Activated T-helper 1 cell treated with Interleukin-2 at 50 U/mL for 16 hours (primary cell): ENCODE measurements around the gene COL2A1.
A peak's percentile ranks its signal among the peaks of the same experiment; 100 is the strongest.
"Not testable (repeated sequence)": the region's sequence is repeated elsewhere in the genome, so short reads cannot be mapped to it uniquely, and the experiment has no call there.

ENCODE experiments used
- DNase-seq: peaks from one replicate; pipeline ENCODE4 v3.0.0-alpha.2; 2020; ENCODE audit warnings: low read depth

The COL2A1 gene

GRCh38 chr12:47975036-47975620 lies 29.1 kb downstream of the COL2A1 start:
- no peak for DNase-seq

- DNase-seq, result no peak
Measured at GRCh38 chr12:47973870-47974269, 30.4 kb downstream of the COL2A1 start.

- no peak for DNase-seq
Measured at GRCh38 chr12:47972895-47973294, 31.4 kb downstream of the COL2A1 start.

GRCh38 chr12:47970843-47971242 lies 33.4 kb downstream of the COL2A1 start:
- DNase-seq, result no peak

- DNase-seq, result no peak
Measured at GRCh38 chr12:47969845-47970244, 34.4 kb downstream of the COL2A1 start.

- DNase-seq, result no peak
Measured at GRCh38 chr12:47967461-47968321, 36.6 kb downstream of the COL2A1 start.

- DNase-seq, result no peak
Measured at GRCh38 chr12:47965581-47965980, 38.7 kb downstream of the COL2A1 start.

GRCh38 chr12:47964106-47964728 lies 40.1 kb downstream of the COL2A1 start:
- no peak for DNase-seq

GRCh38 chr12:47963340-47964040 lies 40.8 kb downstream of the COL2A1 start, which contains the start of gene TMEM106C:
TMEM106C (plus strand) TSS chr12:47963596; CDS start chr12:47964237, 641 bp downstream.
- peak; percentile 89 for DNase-seq

GRCh38 chr12:47962198-47962597 lies 42.1 kb downstream of the COL2A1 start:
- no peak for DNase-seq

GRCh38 chr12:47957671-47958070 lies 46.6 kb downstream of the COL2A1 start:
- DNase-seq, result not testable (repeated sequence)

GRCh38 chr12:47955059-47955458 lies 49.2 kb downstream of the COL2A1 start:
- DNase-seq, result no peak

GRCh38 chr12:47954467-47955045 lies 49.7 kb downstream of the COL2A1 start:
- no peak for DNase-seq

- DNase-seq, result no peak
Measured at GRCh38 chr12:47954058-47954457, 50.2 kb downstream of the COL2A1 start.

- no peak for DNase-seq
Measured at GRCh38 chr12:47950856-47951468, 53.3 kb downstream of the COL2A1 start.

- no peak for DNase-seq
Measured at GRCh38 chr12:47949441-47950341, 54.6 kb downstream of the COL2A1 start.

GRCh38 chr12:47947341-47947740 lies 56.9 kb downstream of the COL2A1 start:
- DNase-seq, result no peak

GRCh38 chr12:47946413-47947323 lies 57.6 kb downstream of the COL2A1 start:
- no peak for DNase-seq

GRCh38 chr12:47945341-47945728 lies 58.9 kb downstream of the COL2A1 start:
- no peak for DNase-seq
